Gastroesophageal sphincter (tissue), 4 donors: Measurements from ENCODE around the gene KDM2A. TPM values are rescaled to one million over a fixed set of nuclear protein-coding genes. Genes with fewer than 3 reads are reported as not detected.

ENCODE experiments used
- ATAC-seq: fragments of 150-250 bp; one replicate; pipeline ENCODE4 v1.9.1; 2016; ENCODE audit warnings: mild to moderate bottlenecking, moderate library complexity
- H3K27ac ChIP-seq, 4 donors: fragments of 200-600 bp; sonication (generic) in 3 of 4; 1 replicate in 3 of 4; 2 replicates in 1 of 4; pipeline ENCODE4 v1.5.1; 2016 to 2019
- H3K27me3 ChIP-seq: fragments of 200-600 bp; sonication (generic); one replicate; pipeline ENCODE4 v1.5.1; 2019
- H3K36me3 ChIP-seq, 2 donors: fragments of 200-600 bp; sonication (generic); one replicate each; pipeline ENCODE4 v1.5.1; 2019; ENCODE audit warnings: control low read depth in 1 of 2
- H3K4me1 ChIP-seq, 3 donors: fragments of 200-600 bp; sonication (generic); 1 replicate in 2 of 3; 2 replicates in 1 of 3; pipeline ENCODE4 v1.5.1; 2016 to 2019; ENCODE audit warnings: control low read depth in 2 of 3
- H3K4me3 ChIP-seq, 2 donors: fragments of 200-600 bp; sonication (generic); one replicate each; pipeline ENCODE4 v1.5.1; 2019; ENCODE audit warnings: mild to moderate bottlenecking in 1 of 2, moderate library complexity in 1 of 2
- H3K9me3 ChIP-seq, 3 donors: fragments of 200-600 bp; sonication (generic); one replicate each; pipeline ENCODE4 v1.5.1; 2017 to 2019; ENCODE audit warnings: control low read depth in 2 of 3
- EP300 ChIP-seq: sonication (generic); formaldehyde crosslinking; IDR thresholded peaks from one replicate; pipeline ENCODE4 v1.6.1; 2017; ENCODE audit warnings: antibody characterized with exemption, mild to moderate bottlenecking
- POLR2A ChIP-seq, 2 donors: fragments of 450-650 bp; IDR thresholded peaks; one replicate each; pipeline ENCODE4 v1.6.1; 2017; ENCODE audit warnings: antibody characterized with exemption in 2 of 2, mild to moderate bottlenecking in 2 of 2, moderate library complexity in 1 of 2
- POLR2AphosphoS5 ChIP-seq: sonication (generic); formaldehyde crosslinking; IDR thresholded peaks from one replicate; pipeline ENCODE4 v1.6.1; 2017; ENCODE audit warnings: antibody characterized with exemption
- WGBS, 2 donors: methylation state at CpG; one replicate each; pipeline ENCODE4 v1.1.5; 2018; ENCODE audit warnings: low coverage in 1 of 2; 5-methylcytosine and 5-hydroxymethylcytosine counted together
- total RNA-seq, 4 donors: library from RNA; depleted of rRNA; stranded (reverse); fragments of >200 nt; gene quantifications; one replicate each; pipeline ENCODE4 v1.1.0, GENCODE V29; 2016
- TF ChIP-seq, protein P1 (sequence below), 4 experiments: fragments of 200-600 bp in 2 of 4; fragments of 450-650 bp in 2 of 4; sonication (generic) in 1 of 4; IDR thresholded peaks; one replicate each; pipeline ENCODE4 v1.5.1; 2017 to 2019; ENCODE audit warnings: antibody characterized with exemption in 4 of 4, mild to moderate bottlenecking in 2 of 4, moderate library complexity in 2 of 4

The KDM2A gene
- total RNA-seq, 4 donors from 2014 or later, result 35.4 to 68.0 (median 48.3) TPM

DNA sequence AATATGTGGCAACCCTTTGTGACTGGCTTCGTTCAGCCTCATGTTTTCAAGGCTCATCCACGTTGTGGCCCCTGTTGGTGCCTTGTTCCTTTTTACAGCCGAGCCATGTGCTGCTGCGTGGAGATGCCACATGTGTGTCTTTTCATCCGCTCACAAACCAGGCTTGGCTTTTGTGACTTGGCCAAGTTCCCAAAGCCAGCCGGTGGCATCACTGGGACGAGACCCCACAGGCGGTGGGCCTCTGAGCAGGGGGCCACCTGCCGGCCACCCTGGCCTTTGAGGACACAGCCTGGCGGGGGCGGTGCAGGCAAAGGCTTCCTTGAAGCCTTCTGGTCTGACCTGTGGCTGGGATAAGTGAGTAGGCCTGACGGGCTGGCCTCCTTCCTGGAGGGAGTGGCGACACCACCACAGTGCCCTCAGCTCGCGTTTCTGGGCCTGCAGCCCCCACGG, 157.7 kb downstream of the KDM2A start:
- peak; percentile 23 for ATAC-seq
- H3K27me3 ChIP-seq, result no peaks in the 10 kb centered on the region
- H3K27ac ChIP-seq, result peak overlapping the region; percentile 2 to 92 (median 86)
- H3K9me3 ChIP-seq, result no peaks in the 10 kb centered on the region
- 23 to 60% methylated on average over 1 to 2 of the region's 16 CpGs for WGBS, 2 donors
- TF ChIP-seq, protein P1, sequence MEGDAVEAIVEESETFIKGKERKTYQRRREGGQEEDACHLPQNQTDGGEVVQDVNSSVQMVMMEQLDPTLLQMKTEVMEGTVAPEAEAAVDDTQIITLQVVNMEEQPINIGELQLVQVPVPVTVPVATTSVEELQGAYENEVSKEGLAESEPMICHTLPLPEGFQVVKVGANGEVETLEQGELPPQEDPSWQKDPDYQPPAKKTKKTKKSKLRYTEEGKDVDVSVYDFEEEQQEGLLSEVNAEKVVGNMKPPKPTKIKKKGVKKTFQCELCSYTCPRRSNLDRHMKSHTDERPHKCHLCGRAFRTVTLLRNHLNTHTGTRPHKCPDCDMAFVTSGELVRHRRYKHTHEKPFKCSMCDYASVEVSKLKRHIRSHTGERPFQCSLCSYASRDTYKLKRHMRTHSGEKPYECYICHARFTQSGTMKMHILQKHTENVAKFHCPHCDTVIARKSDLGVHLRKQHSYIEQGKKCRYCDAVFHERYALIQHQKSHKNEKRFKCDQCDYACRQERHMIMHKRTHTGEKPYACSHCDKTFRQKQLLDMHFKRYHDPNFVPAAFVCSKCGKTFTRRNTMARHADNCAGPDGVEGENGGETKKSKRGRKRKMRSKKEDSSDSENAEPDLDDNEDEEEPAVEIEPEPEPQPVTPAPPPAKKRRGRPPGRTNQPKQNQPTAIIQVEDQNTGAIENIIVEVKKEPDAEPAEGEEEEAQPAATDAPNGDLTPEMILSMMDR (IDR thresholded peaks at IDR 0.05), result peak in 1 of 4 experiments; percentile 28
- no peak for TF ChIP-seq POLR2AphosphoS5
- H3K4me3 ChIP-seq, result peak overlapping the region in 1 of 2 donors; percentile 41
- peaks cover 0 to 39% of the 10 kb centered on the region in 2 donors for H3K36me3 ChIP-seq
- peaks cover 0 to 87% (median 67%) of the 10 kb centered on the region in 3 donors for H3K4me1 ChIP-seq

DNA sequence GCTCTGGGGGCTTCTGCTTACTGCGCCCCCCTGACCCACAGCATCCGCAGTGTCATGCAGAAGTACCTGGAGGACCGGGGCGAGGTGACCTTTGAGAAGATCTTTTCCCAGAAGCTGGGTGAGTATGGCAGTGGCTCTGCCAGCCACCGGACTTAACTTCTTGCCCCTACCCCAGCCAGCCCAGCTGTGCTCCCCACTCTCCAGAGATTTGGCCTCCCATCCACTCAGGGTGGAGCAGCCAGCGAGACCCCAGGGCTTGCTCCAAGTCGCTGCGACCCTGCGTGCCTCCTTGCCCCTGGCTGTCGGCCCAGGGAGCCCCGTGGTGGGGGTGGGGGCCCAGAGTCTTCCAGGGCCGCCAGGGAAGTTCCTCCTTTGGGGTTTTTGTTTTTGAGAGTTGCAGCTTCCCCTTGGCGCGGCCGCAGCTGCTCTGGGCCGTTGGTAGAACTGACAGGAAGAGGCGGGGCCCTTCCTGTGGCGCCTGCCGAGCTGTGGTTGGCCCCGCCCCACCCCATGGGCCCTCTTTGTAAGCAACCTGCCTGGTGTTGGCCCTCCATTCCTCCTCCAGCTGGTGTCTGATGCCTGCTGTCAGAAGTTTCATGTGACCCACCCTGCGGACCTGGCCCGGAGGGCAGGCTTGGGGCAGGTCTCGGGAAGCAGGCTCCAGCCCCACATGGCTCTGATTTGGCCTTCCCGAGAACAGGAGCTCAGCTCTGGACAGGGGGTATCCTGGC, 158.3 kb downstream of the KDM2A start:
- WGBS, 2 donors, result no CpG with 5 or more reads among the region's 24 CpGs

DNA sequence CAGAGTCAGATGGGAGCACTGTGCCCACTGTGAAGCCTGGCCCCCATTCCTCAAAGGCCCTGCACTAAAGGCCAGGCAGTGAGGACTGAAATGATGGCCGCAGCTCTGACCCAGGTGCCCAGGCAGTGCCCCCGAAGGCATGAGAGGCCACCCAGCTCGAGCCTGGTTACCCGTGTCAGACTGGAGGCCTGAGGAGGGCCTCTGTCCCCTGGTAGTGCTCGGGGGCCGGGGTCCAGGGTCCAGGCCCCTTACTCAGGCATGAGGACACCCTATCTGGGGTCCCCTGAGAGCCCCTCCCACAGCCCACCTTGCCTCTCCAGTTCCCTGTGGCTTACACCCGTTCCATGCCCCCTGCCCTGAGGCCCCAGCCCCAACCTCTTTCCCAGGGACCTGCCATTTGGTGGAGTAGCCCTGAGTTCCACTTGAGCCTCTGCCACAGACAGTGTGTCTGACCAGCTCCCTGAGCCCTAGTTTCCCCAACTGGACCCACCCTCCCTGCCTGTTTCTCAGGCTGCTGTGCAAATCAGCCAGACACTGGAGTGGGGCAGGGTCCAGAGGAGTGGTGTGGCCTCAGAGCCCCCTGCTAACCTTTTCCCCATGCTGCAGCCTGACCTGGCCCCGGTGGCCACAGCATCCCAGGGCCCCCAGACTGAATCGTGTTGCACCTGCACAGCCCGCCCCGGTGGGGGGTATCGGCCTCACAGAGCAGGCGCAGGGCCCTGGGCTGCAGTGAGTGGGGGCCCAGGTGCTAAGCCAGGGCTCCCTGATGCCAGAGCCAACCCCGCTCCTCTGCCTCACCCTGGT, 159.3 kb downstream of the KDM2A start:
- TF ChIP-seq POLR2A (IDR thresholded peaks at IDR 0.05) (no peak), POLR2AphosphoS5 (no peak), EP300 (no peak)
- TF ChIP-seq, protein P1 (IDR thresholded peaks at IDR 0.05), result no peak
- H3K4me3 ChIP-seq, result peak overlapping the region in 1 of 2 donors; percentile 41
- H3K36me3 ChIP-seq, result peaks cover 0 to 48% of the 10 kb centered on the region in 2 donors
- peak overlapping the region; percentile 3 to 92 (median 86) for H3K27ac ChIP-seq
- whole genome bisulfite sequencing, 2 donors, result 68 to 80% methylated on average over 3 to 4 of the region's 14 CpGs
- no peaks in the 10 kb centered on the region for H3K9me3 ChIP-seq
- no peak for ATAC-seq
- H3K27me3 ChIP-seq, result no peaks in the 10 kb centered on the region
- H3K4me1 ChIP-seq, result peaks cover 0 to 83% (median 52%) of the 10 kb centered on the region in 3 donors

More for the DNA sequence above, 158.3 kb downstream of the KDM2A start:
- Histone ChIP-seq H3K9me3 (no peaks in the 10 kb centered on the region), H3K4me1 (peaks cover 0 to 86% (median 61%) of the 10 kb centered on the region in 3 donors), H3K27me3 (no peaks in the 10 kb centered on the region), H3K27ac (peak overlapping the region; percentile 3 to 92 (median 86)), H3K4me3 (peak overlapping the region in 1 of 2 donors; percentile 41), H3K36me3 (peaks cover 0 to 39% of the 10 kb centered on the region in 2 donors)
- TF ChIP-seq POLR2AphosphoS5, result no peak
- no peak for TF ChIP-seq EP300
- TF ChIP-seq POLR2A (IDR thresholded peaks at IDR 0.05), result no peak
- TF ChIP-seq, protein P1 (IDR thresholded peaks at IDR 0.05), result no peak
- peak; percentile 92 for ATAC-seq

DNA sequence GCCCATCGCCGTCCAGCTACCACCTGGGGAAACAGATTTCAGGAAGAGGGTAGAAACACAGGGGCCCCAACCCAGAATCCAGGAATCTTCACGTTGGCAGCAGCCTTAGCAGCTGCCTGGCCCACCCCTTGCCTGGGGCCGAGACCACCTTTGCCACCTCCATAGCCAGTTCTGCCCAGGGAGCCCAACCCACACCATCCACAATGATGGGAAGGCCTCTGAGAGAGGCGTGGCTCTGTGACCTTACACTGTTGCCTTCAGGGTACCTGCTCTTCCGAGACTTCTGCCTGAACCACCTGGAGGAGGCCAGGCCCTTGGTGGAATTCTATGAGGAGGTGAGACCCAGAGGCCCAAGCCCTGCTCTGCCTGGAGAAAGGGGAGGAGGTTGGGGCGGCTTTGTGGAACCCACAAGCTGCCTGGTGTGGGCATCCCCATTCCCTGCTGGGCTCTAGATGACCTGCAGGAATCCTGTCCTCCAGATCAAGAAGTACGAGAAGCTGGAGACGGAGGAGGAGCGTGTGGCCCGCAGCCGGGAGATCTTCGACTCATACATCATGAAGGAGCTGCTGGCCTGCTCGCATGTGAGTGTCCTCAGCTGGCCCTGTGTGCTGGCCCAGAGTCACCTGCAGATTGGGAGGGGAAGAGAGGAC, 160.0 kb downstream of the KDM2A start:
- no peak overlapping the region for H3K4me3 ChIP-seq
- H3K27me3 ChIP-seq, result no peaks in the 10 kb centered on the region
- peak overlapping the region in 3 of 4 donors; percentile 83 to 92 (median 88) for H3K27ac ChIP-seq
- peaks cover 0 to 81% (median 44%) of the 10 kb centered on the region in 3 donors for H3K4me1 ChIP-seq
- TF ChIP-seq EP300 (no peak), POLR2A (IDR thresholded peaks at IDR 0.05) (no peak), POLR2AphosphoS5 (no peak)
- TF ChIP-seq, protein P1 (IDR thresholded peaks at IDR 0.05), result no peak
- no peaks in the 10 kb centered on the region for H3K9me3 ChIP-seq
- peaks cover 0 to 55% of the 10 kb centered on the region in 2 donors for H3K36me3 ChIP-seq
- 70% methylated on average over 2 of the region's 14 CpGs; no CpG with 5 or more reads in 1 of the 2 donors for WGBS, 2 donors
- no peak for ATAC-seq
